GM12878 (cell line): ENCODE data around the gene NUP210L.

Experiments
- ATF7 ChIP-seq: fragments of 450-650 bp; IDR thresholded peaks from 2 replicates; pipeline ENCODE4 v1.6.1; 2016; ENCODE audit warnings: low read depth, mild to moderate bottlenecking
- EED ChIP-seq: sonication (generic); IDR thresholded peaks from 2 replicates; pipeline ENCODE4 v1.6.1; 2016; ENCODE audit warnings: antibody characterized with exemption, low read depth
- EP300 ChIP-seq, 2 experiments: fragments of 150-350 bp in 1 of 2; IDR thresholded peaks; 2 replicates each; pipeline ENCODE4 v1.6.1; 2011 to 2012; ENCODE audit warnings: low read depth in 2 of 2, low read length in 2 of 2, borderline replicate concordance in 1 of 2, improper control_type of control experiment in 1 of 2, inconsistent platforms in 1 of 2; ENCODE audit not compliant: control insufficient read depth in 1 of 2
- EZH2 ChIP-seq: IDR thresholded peaks from 2 replicates; pipeline ENCODE4 v1.6.1; 2012; ENCODE audit warnings: low read depth, mild to moderate bottlenecking, control low read depth, inconsistent platforms, low read length, borderline replicate concordance; ENCODE audit not compliant: control insufficient read depth
- GABPA ChIP-seq: IDR thresholded peaks from 2 replicates; pipeline ENCODE4 v1.6.1; 2014; ENCODE audit warnings: antibody characterized with exemption, low read depth, mild to moderate bottlenecking, inconsistent platforms
- IRF3 ChIP-seq: fragments of 450-650 bp; IDR thresholded peaks from 2 replicates; pipeline ENCODE4 v1.6.1; 2014; ENCODE audit warnings: mild to moderate bottlenecking
- RAD21 ChIP-seq: IDR thresholded peaks from 2 replicates; pipeline ENCODE4 v1.6.1; 2011; ENCODE audit warnings: mild to moderate bottlenecking, low read depth, low read length, moderate library complexity; ENCODE audit not compliant: insufficient read depth
- REST ChIP-seq: IDR thresholded peaks from 2 replicates; pipeline ENCODE4 v1.6.1; 2012; ENCODE audit warnings: mild to moderate bottlenecking, low read depth, low read length
- SMC3 ChIP-seq: IDR thresholded peaks from 2 replicates; pipeline ENCODE4 v1.6.1; 2011; ENCODE audit warnings: low read length, improper control_type of control experiment, borderline replicate concordance
- SP1 ChIP-seq: IDR thresholded peaks from one replicate; pipeline ENCODE4 v1.6.1; 2011; ENCODE audit warnings: low read depth, low read length
- TCF12 ChIP-seq: IDR thresholded peaks from 2 replicates; pipeline ENCODE4 v1.6.1; 2011; ENCODE audit warnings: low read depth, mild to moderate bottlenecking, low read length
- TF ChIP-seq, protein P1 (sequence below), 3 experiments: IDR thresholded peaks in 2 of 3; conservative IDR thresholded peaks in 1 of 3; 2 replicates each; pipeline ENCODE4 v1.5.1; 2011; ENCODE audit warnings: low read depth in 3 of 3, low read length in 3 of 3, mild to moderate bottlenecking in 3 of 3, control low read depth in 2 of 3, moderate library complexity in 2 of 3, inconsistent platforms in 1 of 3, mixed read lengths in 1 of 3; ENCODE audit not compliant: control insufficient read depth in 2 of 3, insufficient read depth in 1 of 3; ENCODE audit errors: extremely low read depth in 1 of 3

GRCh38 chr1:154182344-154183045 is 27.6 kb upstream of the NUP210L start:
- TF ChIP-seq EZH2: no peak
- TF ChIP-seq SP1: no peak
- peak in 1 of 2 experiments; percentile 16; a peak in 1 of 4 replicates for TF ChIP-seq EP300 (IDR thresholded peaks at IDR 0.05; ENCODE audit: borderline replicate concordance in 1 of 2, control insufficient read depth in 1 of 2, low read depth in 2 of 2, low read length in 2 of 2)
- TF ChIP-seq, protein P1, sequence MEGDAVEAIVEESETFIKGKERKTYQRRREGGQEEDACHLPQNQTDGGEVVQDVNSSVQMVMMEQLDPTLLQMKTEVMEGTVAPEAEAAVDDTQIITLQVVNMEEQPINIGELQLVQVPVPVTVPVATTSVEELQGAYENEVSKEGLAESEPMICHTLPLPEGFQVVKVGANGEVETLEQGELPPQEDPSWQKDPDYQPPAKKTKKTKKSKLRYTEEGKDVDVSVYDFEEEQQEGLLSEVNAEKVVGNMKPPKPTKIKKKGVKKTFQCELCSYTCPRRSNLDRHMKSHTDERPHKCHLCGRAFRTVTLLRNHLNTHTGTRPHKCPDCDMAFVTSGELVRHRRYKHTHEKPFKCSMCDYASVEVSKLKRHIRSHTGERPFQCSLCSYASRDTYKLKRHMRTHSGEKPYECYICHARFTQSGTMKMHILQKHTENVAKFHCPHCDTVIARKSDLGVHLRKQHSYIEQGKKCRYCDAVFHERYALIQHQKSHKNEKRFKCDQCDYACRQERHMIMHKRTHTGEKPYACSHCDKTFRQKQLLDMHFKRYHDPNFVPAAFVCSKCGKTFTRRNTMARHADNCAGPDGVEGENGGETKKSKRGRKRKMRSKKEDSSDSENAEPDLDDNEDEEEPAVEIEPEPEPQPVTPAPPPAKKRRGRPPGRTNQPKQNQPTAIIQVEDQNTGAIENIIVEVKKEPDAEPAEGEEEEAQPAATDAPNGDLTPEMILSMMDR (IDR thresholded peaks at IDR 0.05 in 2 of 3, conservative IDR thresholded peaks at IDR 0.05 in 1 of 3; ENCODE audit: control insufficient read depth in 2 of 3, extremely low read depth in 1 of 3, insufficient read depth in 1 of 3, low read depth in 3 of 3, low read length in 3 of 3): no peak
- peak; percentile 65 for TF ChIP-seq EED
- TF ChIP-seq SMC3: no peak
- TF ChIP-seq ATF7: no peak; the same call in 1 of the 2 replicates
- no peak for TF ChIP-seq RAD21
- no peak; the same call in none of the 2 replicates for TF ChIP-seq TCF12
- TF ChIP-seq REST: no peak
- no peak for TF ChIP-seq GABPA
- TF ChIP-seq IRF3: no peak
